NCI-H748 (cell line): ENCODE results near the gene FUT6.
A peak's percentile ranks its signal among the peaks of the same experiment; 100 is the strongest.

Experiments used
- DNase-seq: peaks from one replicate; lab custom pipeline; 2025; ENCODE audit not compliant: unreplicated experiment; lab: John Stamatoyannopoulos, UW

FUT6 gene

DNA sequence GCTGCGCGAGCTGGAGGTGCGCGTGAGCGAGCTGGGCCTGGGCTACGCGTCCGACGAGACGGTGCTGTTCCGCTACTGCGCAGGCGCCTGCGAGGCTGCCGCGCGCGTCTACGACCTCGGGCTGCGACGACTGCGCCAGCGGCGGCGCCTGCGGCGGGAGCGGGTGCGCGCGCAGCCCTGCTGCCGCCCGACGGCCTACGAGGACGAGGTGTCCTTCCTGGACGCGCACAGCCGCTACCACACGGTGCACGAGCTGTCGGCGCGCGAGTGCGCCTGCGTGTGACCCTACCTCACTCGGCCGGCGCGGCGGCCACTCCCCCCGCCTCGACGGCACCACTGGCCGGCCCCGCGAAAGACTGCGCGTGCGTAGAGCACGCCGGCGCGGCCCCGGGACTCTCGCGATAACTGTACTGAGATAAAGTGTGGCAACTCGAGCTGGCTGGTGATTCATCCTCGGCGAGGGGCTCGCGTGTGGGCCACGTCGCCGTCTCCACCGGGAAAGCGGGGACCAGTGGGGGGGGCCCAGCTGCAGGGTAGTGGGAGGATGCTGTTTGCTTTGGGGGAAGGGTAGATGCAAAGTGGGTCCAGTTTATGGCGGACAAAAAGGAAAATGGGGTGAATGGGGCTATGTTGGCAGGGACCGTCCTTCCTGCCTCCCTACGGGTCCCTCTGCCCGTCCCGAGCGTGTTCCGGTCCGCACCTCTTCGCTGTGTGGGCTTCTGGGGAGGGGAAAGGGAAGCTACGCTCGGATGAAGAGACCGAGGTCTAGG lies 11.4 kb downstream of the FUT6 start:
- DNase-seq, result peak; percentile 91

GRCh38 chr19:5827342-5827890 lies 12.1 kb downstream of the FUT6 start:
- no peak for DNase-seq

- DNase-seq, result peak; percentile 63
These were observed 12.8 kb downstream of the FUT6 start for GRCh38 chr19:5826531-5827341.

GRCh38 chr19:5825178-5825577 lies 14.3 kb downstream of the FUT6 start:
- DNase-seq, result no peak

GRCh38 chr19:5824751-5825150 lies 14.8 kb downstream of the FUT6 start:
- DNase-seq, result no peak

DNA sequence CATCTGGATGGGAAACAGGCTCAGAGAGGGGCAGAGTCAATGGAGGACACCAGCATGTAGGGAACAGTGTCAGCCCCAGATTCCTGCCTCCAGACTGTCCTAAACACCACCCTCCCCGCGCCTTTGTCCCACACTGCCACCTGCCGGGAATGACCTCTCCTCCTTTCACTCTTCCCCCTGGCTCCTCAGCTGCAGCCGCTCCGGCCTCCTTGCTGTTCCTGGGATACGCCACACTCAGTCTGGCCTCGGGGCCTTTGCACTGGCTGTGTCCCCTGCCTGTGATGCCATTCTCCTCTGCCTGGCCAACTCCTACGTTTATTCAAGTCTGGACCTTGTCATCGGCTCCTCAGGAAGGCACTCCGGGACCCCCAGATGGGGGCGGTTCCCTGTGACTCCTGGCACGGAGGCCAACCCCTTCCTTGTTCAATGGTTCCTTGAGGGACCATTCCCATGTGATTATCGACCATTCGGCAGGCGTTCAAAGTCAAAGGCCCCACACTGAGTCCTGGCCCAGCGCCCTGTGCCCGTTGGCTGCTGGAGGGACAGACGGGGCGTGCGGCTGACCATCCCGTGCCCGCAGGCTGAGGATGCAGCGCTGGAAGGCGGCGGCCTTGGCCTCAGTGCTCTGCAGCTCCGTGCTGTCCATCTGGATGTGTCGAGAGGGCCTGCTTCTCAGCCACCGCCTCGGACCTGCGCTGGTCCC lies 15.8 kb downstream of the FUT6 start:
- no peak for DNase-seq

DNA sequence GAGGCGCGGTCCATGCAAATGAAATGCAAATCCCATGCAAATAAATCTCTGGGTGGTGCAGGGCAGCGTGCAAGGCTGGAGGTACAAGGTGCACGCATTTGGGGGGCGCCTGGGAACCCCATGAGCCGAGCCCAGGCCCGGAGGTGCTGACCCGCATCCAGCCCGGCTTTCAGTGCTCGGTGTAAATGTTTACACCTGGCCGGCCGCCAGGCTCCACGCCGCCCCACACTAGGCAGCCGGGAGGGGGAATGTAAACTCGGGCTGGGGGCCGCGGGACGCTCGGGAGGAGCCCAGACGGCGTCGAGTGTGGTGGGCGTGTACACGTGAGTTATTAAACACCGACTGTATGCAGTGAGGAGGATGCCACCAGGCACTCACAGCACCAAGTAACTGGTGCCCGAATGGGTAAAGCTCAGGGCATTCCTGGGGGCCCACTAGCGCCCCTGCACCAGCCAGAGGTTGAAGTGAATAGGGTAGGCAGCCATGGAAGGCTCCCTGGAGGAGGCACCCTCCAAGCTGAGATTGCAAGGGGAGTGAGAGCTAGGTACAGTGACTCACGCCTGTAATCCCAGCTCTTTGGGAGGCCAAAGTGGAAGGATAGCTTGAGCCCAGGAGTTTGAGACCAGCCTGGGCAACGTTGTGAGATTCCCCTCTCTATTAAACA lies 17.2 kb downstream of the FUT6 start:
- peak; percentile 8 for DNase-seq

GRCh38 chr19:5821521-5822180 lies 17.9 kb downstream of the FUT6 start:
- no peak for DNase-seq

GRCh38 chr19:5820785-5821184 lies 18.7 kb downstream of the FUT6 start:
- no peak for DNase-seq

DNA sequence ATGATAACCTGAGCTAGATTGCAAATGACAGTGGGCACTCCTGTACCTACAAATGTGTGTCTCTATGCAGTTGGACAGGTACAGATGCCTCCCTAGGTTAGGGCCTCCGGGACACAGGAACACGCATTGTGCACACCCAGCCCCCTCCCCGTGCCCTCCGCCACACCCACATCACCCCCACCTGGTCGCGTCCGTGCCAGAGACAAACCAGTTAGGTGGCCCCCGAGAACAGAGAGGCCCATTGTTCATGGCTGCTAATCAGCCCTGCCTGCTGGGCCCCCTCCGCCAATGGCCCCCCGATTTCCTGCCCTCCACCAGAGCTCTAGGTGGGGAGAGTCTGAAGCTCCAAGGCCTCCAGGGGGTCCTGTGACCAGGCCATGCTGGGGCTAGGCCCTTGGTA lies 20.9 kb downstream of the FUT6 start:
- DNase-seq, result no peak

- DNase-seq, result no peak
These were observed 22.3 kb downstream of the FUT6 start for GRCh38 chr19:5817218-5817617.

GRCh38 chr19:5814852-5815246 lies 24.7 kb downstream of the FUT6 start:
- DNase-seq, result no peak

DNA sequence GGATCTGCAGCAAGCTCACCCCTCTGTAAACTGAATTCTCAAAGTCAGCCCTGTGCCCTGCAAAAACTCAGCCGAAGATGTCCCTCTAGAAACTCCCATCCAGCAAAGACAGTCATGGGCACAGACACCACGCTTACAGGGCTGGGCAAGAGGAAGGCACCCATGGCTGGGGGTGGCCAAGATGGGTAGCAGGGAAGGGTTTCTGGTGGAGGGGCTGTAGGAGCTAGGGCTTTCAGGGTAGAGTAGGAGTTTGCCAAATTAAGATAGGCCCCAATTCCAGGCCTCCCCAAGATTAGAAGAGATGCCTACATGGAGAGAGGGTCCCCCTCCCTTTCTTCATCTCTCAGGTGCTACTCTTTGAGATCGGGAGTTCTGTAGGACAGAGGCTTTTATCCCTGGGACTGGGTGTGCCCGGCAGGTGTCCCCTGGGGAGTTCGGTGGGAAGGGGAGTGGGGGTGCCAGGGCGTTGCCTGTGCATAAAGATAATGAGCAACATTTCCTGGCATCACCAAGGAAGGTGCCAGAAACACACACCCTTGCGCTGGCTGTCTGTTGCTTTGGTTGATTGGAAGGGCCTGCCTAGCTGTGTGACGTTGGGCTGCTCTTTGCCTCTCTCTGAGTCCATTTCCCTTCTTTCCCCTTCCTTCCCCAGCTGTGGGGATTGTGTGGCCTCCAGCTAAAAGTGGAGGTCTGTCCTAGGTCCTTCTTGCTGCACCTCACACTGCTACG lies 25.2 kb downstream of the FUT6 start:
- no peak for DNase-seq

GRCh38 chr19:5811117-5811516 lies 28.4 kb downstream of the FUT6 start:
- no peak for DNase-seq

- no peak for DNase-seq
These were observed 30.0 kb downstream of the FUT6 start for GRCh38 chr19:5809469-5809868.

DNA sequence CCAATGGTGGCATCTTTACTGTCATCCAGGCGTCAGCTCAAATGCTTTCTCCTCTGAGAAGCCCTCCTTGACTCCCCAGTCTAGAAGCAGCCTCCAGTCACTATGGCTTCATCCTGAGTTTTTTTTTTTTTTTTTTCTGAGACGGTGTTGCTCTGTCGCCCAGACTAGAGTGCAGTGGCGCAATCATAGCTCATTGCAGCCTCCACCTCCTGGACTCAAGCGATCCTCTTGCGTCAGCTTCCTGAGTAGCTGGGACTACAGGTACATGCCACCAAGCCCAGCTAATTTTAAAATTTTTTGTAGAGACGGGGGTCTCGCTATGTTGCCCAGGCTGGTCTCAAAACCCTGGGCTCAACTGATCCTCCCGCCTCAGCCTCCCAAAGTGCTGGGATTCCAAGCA lies 30.4 kb downstream of the FUT6 start:
- DNase-seq, result no peak

DNA sequence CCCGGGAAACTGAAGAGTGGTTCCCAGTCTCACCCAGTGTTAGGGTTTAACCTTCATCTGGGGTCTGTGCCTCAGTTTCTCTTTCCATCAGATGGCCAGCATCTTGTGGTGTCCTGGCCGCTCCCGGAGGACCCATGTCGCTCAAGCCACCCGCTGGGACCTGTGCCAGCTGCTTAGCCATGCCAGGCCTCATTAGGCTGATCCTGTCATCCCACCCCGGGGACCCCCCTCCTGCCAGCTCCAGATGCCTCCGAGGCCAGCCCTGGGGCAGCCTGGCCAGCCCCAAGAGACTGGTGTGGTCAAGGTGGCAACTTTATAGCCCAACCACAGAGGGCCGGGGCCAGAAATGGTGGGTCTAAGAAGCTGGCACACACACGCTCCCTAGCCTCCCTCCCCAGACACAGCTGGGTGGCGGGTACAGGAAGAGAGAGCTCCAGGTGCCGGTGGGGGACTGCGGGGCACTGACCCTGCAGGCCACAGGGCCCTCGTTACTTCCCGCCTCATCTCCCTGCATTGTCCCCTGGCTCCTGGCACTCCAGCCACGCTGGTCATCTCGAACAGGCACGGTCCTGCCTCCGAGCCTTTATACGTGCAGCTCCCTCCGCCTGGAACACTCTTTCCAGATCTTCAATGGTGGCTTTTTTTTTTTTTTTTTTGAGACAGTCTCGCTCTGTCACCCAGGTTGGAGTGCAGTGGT lies 31.2 kb downstream of the FUT6 start:
- no peak for DNase-seq

DNA sequence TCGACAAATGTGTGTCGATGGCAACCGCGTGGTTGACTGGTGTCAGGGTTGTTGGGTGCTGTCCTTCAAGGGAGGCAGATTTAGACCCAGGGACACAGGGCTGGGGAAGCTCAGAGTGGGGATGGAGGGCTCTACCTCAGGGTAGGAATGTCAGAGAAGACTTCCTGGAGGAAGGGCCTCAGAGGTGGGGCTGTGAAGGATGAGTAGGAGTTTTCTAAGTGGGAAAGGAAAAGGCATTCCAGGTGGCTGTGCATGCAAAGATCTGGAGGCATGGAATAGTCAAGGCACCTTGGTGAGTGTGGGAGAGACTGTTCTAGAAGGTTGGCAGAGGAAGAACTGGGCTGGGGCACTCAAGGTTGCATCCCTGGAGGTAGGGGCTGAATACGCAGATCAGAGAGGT lies 32.6 kb downstream of the FUT6 start:
- no peak for DNase-seq

DNA sequence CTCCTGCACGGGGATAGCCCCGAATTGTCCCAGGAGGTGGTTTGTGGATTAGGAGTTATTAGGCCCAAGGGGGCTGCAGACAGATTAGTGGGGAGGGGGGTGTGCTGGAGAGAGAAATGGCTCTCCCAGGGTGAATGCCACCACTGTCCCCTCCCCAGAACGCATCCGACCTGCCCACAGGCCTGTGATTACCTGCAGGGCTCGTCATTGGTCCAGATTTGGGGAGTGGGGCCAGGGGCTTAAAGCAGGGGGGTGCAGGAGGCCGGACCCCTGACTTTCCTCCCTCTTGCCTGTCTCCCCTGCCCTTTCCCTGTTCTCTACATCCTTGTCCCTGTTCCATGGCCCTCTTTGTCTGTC lies 33.4 kb downstream of the FUT6 start:
- DNase-seq, result no peak
